ENCODE data around the gene ISG20L2. TPM values are rescaled to one million over a fixed set of nuclear protein-coding genes. Genes with fewer than 3 reads are reported as not detected.

The ISG20L2 gene
- total RNA-seq, 1 donor from 2014 or later, result 23.7 TPM

- Histone ChIP-seq H3K27ac (no peak overlapping the region), H3K79me2 (ENCODE audit: low read depth) (peaks cover 20% of the 10 kb centered on the region), H2AFZ (replicated peaks) (no peak overlapping the region), H3K4me1 (peaks cover 10% of the 10 kb centered on the region), H3K9me3 (ENCODE audit: low read depth) (no peaks in the 10 kb centered on the region), H3K9ac (no peak overlapping the region), H3K4me3 (no peak overlapping the region), H4K20me1 (ENCODE audit: low read depth) (no peaks in the 10 kb centered on the region), H3K36me3 (no peaks in the 10 kb centered on the region), H3K4me2 (no peak overlapping the region), H3F3A (ENCODE audit: low read depth) (peaks cover 38% of the 10 kb centered on the region), H3K27me3 (no peaks in the 10 kb centered on the region)
- Mint-ChIP-seq H3K9me3 (no peaks in the 10 kb centered on the region), H3K27me3 (ENCODE audit: insufficient read depth, low read depth) (no peaks in the 10 kb centered on the region), H3K36me3 (peaks cover 13% of the 10 kb centered on the region), H3K27ac (no peak overlapping the region), H3K4me1 (peaks cover 22% of the 10 kb centered on the region), H3K4me3 (peak overlapping the region; percentile 36)
- TF ChIP-seq CTCF (IDR thresholded peaks at IDR 0.05) (no peak), EZH2 (IDR thresholded peaks at IDR 0.05) (no peak), EZH2phosphoT487 (IDR thresholded peaks at IDR 0.05) (no peak)
- no peak for DNase-seq (ENCODE audit: low spot score)
These were observed 10.3 kb upstream of the ISG20L2 start for GRCh38 chr1:156738916-156739315.

- Histone ChIP-seq H3K9ac (no peak overlapping the region), H3K4me1 (peaks cover 10% of the 10 kb centered on the region), H2AFZ (replicated peaks) (no peak overlapping the region), H3K79me2 (ENCODE audit: low read depth) (peaks cover 16% of the 10 kb centered on the region), H3K4me3 (no peak overlapping the region), H3K27me3 (no peaks in the 10 kb centered on the region), H3F3A (ENCODE audit: low read depth) (peaks cover 34% of the 10 kb centered on the region), H4K20me1 (ENCODE audit: low read depth) (no peaks in the 10 kb centered on the region), H3K9me3 (ENCODE audit: low read depth) (no peaks in the 10 kb centered on the region), H3K36me3 (no peaks in the 10 kb centered on the region), H3K27ac (no peak overlapping the region), H3K4me2 (no peak overlapping the region)
- H3K4me1 Mint-ChIP-seq, result peaks cover 22% of the 10 kb centered on the region
- no peaks in the 10 kb centered on the region for H3K9me3 Mint-ChIP-seq
- peaks cover 13% of the 10 kb centered on the region for H3K36me3 Mint-ChIP-seq
- H3K27me3 Mint-ChIP-seq (ENCODE audit: insufficient read depth, low read depth), result no peaks in the 10 kb centered on the region
- DNase-seq (ENCODE audit: low spot score), result no peak
- H3K27ac Mint-ChIP-seq, result no peak overlapping the region
- TF ChIP-seq CTCF (IDR thresholded peaks at IDR 0.05) (no peak), EZH2phosphoT487 (IDR thresholded peaks at IDR 0.05) (no peak), EZH2 (IDR thresholded peaks at IDR 0.05) (no peak)
- H3K4me3 Mint-ChIP-seq, result no peak overlapping the region
These were observed 9.8 kb upstream of the ISG20L2 start for GRCh38 chr1:156738407-156738806.

GRCh38 chr1:156733989-156734584 lies 5.5 kb upstream of the ISG20L2 start:
- Mint-ChIP-seq H3K4me3 (no peak overlapping the region), H3K27me3 (ENCODE audit: insufficient read depth, low read depth) (peaks cover under 1% of the 10 kb centered on the region), H3K36me3 (peaks cover 12% of the 10 kb centered on the region), H3K9me3 (no peaks in the 10 kb centered on the region), H3K4me1 (peaks cover 15% of the 10 kb centered on the region), H3K27ac (no peak overlapping the region)
- TF ChIP-seq CTCF (IDR thresholded peaks at IDR 0.05) (no peak), EZH2 (IDR thresholded peaks at IDR 0.05) (no peak), EZH2phosphoT487 (IDR thresholded peaks at IDR 0.05) (no peak)
- H3K9me3 ChIP-seq (ENCODE audit: low read depth), result no peaks in the 10 kb centered on the region
- H3K27me3 ChIP-seq, result no peaks in the 10 kb centered on the region
- H2AFZ ChIP-seq (replicated peaks), result no peak overlapping the region
- H3K79me2 ChIP-seq (ENCODE audit: low read depth), result peaks cover 15% of the 10 kb centered on the region
- H4K20me1 ChIP-seq (ENCODE audit: low read depth), result peaks cover 11% of the 10 kb centered on the region
- H3K36me3 ChIP-seq, result no peaks in the 10 kb centered on the region
- DNase-seq (ENCODE audit: low spot score), result no peak
- H3F3A ChIP-seq (ENCODE audit: low read depth), result peaks cover 6% of the 10 kb centered on the region
- H3K4me1 ChIP-seq, result peaks cover 6% of the 10 kb centered on the region
- H3K27ac ChIP-seq, result no peak overlapping the region
- no peak overlapping the region for H3K4me3 ChIP-seq
- H3K9ac ChIP-seq, result no peak overlapping the region
- H3K4me2 ChIP-seq, result no peak overlapping the region
